ENCODE data around the gene ZFP92. TPM values are rescaled to one million over a fixed set of nuclear protein-coding genes. Genes with fewer than 3 reads are reported as not detected.
A peak's percentile ranks its signal among the peaks of the same experiment; 100 is the strongest.
"Not testable (repeated sequence)": the region's sequence is repeated elsewhere in the genome, so short reads cannot be mapped to it uniquely, and the experiment has no call there.

ZFP92 gene
- total RNA-seq, 1 donor from 2014 or later, result 0.49 TPM

GRCh38 chrX:153381684-153382532 lies 29.4 kb upstream of the ZFP92 start:
- TF ChIP-seq, protein P1, sequence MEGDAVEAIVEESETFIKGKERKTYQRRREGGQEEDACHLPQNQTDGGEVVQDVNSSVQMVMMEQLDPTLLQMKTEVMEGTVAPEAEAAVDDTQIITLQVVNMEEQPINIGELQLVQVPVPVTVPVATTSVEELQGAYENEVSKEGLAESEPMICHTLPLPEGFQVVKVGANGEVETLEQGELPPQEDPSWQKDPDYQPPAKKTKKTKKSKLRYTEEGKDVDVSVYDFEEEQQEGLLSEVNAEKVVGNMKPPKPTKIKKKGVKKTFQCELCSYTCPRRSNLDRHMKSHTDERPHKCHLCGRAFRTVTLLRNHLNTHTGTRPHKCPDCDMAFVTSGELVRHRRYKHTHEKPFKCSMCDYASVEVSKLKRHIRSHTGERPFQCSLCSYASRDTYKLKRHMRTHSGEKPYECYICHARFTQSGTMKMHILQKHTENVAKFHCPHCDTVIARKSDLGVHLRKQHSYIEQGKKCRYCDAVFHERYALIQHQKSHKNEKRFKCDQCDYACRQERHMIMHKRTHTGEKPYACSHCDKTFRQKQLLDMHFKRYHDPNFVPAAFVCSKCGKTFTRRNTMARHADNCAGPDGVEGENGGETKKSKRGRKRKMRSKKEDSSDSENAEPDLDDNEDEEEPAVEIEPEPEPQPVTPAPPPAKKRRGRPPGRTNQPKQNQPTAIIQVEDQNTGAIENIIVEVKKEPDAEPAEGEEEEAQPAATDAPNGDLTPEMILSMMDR (IDR thresholded peaks at IDR 0.05; ENCODE audit: borderline replicate concordance), result no peak
- DNase-seq, result no peak
- no peaks in the 10 kb centered on the region for H3K36me3 ChIP-seq
- H3K9me3 ChIP-seq (replicated peaks), result no peaks in the 10 kb centered on the region
- peaks cover 3% of the 10 kb centered on the region for H3K4me1 ChIP-seq
- H3K27me3 ChIP-seq (ENCODE audit: low read depth), result no peaks in the 10 kb centered on the region
- H3K4me3 ChIP-seq, result no peak overlapping the region
- intact Hi-C loops (cut with micrococcal nuclease), result no loop called here
- H3K27ac ChIP-seq (replicated peaks), result peak overlapping the region; percentile 12

GRCh38 chrX:153382563-153383482 lies 28.4 kb upstream of the ZFP92 start:
- TF ChIP-seq, protein P1 (IDR thresholded peaks at IDR 0.05; ENCODE audit: borderline replicate concordance), result no peak
- H3K4me3 ChIP-seq, result no peak overlapping the region
- H3K27me3 ChIP-seq (ENCODE audit: low read depth), result no peaks in the 10 kb centered on the region
- intact Hi-C loops (cut with micrococcal nuclease), result no loop called here
- no peak for DNase-seq
- H3K9me3 ChIP-seq (replicated peaks), result no peaks in the 10 kb centered on the region
- H3K36me3 ChIP-seq, result no peaks in the 10 kb centered on the region
- peaks cover 3% of the 10 kb centered on the region for H3K4me1 ChIP-seq
- H3K27ac ChIP-seq (replicated peaks), result no peak overlapping the region

DNA sequence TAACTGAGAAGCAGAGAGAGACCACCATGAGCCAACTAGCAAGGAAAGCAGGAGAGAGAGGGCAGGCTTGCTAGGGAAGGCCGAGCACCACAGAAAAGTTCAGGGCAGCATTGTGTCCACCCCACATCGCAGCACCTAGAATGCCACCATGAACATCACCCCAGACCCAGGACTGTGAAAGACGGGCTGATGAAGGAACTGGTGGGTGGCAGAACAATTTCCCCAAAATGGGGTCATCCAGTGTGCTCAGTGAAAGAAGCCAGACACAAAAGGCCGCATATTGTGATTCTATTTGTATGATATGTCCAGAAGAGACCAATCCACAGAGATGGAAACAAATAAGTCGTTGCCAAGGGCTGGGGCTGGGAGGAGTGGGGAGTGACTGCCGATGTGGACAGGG lies 26.9 kb upstream of the ZFP92 start:
- H3K4me3 ChIP-seq, result no peak overlapping the region
- no peak overlapping the region for H3K27ac ChIP-seq (replicated peaks)
- H3K4me1 ChIP-seq, result peaks cover 3% of the 10 kb centered on the region
- intact Hi-C loops (cut with micrococcal nuclease), result no loop called here
- TF ChIP-seq, protein P1 (IDR thresholded peaks at IDR 0.05; ENCODE audit: borderline replicate concordance), result no peak
- no peaks in the 10 kb centered on the region for H3K36me3 ChIP-seq
- DNase-seq, result no peak
- no peaks in the 10 kb centered on the region for H3K27me3 ChIP-seq (ENCODE audit: low read depth)
- no peaks in the 10 kb centered on the region for H3K9me3 ChIP-seq (replicated peaks)

- H3K9me3 ChIP-seq (replicated peaks); H3K27me3 ChIP-seq (ENCODE audit: low read depth); DNase-seq; H3K36me3 ChIP-seq; H3K4me1 ChIP-seq; intact Hi-C loops (cut with micrococcal nuclease); H3K4me3 ChIP-seq; H3K27ac ChIP-seq (replicated peaks): not testable (repeated sequence)
Measured at GRCh38 chrX:153384973-153385372, 26.3 kb upstream of the ZFP92 start.

DNA sequence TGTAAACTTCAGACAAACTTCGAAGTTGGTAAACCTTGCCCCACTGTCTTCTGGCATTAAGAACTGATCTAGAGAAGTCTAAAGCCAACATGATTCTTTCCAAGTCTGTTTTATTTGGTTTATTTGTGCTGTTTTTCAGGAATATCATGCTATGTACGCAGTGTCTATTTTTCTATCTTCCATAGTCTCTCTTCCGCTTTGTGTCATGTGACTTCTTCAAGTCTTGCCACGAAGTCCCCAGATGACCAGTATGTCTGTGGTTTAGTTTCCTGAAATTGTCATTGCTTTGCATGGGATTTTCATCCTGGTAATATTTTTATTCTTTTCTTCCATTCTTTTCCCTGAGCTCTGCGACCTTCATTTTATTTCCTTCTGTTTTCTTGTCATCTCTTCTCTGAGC lies 25.2 kb upstream of the ZFP92 start:
- TF ChIP-seq, protein P1 (IDR thresholded peaks at IDR 0.05; ENCODE audit: borderline replicate concordance), result no peak
- Histone ChIP-seq H3K9me3 (replicated peaks) (no peaks in the 10 kb centered on the region), H3K4me3 (no peak overlapping the region), H3K36me3 (no peaks in the 10 kb centered on the region), H3K4me1 (peaks cover 3% of the 10 kb centered on the region), H3K27ac (replicated peaks) (no peak overlapping the region), H3K27me3 (ENCODE audit: low read depth) (no peaks in the 10 kb centered on the region)
- intact Hi-C loops (cut with micrococcal nuclease), result no loop called here
- DNase-seq, result no peak

Measured in left ventricle myocardium inferior (tissue), 1 donor.